HG02884 (cell line): ENCODE data around the gene FGFBP3.
"Not testable (repeated sequence)": the region's sequence is repeated elsewhere in the genome, so short reads cannot be mapped to it uniquely, and the experiment has no call there.

Experiments
- ATAC-seq: cut with Tn5 transposase; IDR thresholded peaks from one replicate; pipeline ENCODE4 v1.9.1; 2021; ENCODE audit warnings: mild to moderate bottlenecking, moderate library complexity; ENCODE audit not compliant: unreplicated experiment

Gene FGFBP3

DNA sequence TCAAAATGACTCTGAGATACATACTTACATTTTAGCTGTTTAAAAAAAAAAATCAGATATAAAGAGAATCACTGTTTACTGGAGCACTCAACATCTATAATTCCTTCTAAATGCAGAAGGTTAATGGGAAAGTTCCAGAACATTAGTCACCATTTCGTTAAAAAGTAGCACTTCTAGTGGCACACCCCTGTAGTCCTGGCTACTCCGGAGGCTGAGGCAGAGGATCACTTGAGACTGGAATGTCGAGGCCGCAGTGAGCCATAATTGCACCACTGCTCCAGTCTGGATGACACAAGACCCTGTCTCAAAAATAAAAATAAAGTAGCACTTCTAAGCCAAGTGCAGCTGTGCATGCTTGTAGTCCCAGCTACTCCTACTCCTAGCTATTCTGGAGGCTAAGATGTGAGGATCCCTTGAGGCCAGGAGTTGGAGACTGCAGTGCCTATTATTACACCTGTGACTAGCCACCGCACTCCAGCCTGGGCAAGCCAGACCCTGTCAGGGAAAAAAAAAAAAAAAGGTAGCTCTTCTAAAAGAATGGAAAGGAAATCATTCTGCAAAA is 2.2 kb downstream of the FGFBP3 start:
- no peak for ATAC-seq

DNA sequence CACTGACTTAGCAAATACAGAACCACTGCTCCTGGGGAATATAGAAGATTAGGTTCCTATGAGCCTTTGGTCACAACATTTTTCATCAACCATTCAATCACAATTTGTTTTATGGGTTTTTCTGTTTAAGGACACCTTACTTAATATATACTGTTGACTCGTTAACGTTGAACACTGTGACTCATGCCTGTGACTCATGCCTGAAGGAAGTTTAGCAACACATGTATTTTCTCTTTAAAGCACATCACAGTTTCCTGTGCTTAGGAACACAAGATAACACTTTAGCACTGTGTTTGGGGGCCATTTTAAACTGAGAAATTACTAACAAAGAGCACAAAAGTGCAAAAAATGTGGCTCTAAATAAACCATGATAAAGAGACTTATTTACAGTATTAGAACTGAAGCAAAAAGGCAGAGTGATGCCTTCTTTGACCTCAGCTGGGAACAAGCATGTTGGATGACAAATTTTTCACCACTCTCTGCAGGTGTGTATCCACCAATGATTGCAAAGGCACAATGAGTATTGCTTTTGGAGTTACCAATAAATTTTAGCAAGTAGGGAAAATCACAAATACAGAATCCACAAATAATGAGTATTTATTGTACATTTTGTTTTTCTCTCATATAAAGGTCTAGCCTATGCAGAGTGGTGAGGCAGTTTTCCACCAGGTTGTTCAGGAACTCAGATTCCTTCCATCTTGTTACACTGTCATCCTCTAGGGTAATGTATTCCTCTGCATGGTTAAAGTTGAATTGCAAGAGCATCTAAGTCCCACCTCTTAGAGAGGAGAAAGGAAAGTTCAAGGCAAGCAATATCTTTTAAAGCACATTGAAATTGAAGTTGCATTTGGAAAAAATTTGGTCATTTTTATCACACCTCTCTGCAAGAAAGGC is 7.3 kb downstream of the FGFBP3 start:
- ATAC-seq, result no peak

DNA sequence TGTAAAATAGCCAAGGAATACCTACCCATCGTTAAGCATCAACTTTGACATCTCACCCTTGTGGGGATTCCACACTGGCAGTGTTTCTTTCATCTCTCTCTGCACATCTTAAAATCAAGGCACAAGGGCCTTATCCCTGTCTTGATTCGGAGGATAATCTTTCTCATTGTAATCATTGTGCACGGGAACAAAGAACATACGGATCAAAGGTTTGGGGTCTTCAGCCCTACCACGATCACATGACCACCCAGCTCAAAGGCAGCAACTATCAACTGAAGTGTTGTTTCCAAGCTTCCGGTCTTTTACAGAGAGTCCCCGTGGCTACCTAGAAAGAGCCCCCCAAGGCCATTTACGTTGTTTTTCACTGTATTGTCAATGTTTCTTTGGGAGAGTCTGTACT is 11.9 kb downstream of the FGFBP3 start:
- no peak for ATAC-seq

DNA sequence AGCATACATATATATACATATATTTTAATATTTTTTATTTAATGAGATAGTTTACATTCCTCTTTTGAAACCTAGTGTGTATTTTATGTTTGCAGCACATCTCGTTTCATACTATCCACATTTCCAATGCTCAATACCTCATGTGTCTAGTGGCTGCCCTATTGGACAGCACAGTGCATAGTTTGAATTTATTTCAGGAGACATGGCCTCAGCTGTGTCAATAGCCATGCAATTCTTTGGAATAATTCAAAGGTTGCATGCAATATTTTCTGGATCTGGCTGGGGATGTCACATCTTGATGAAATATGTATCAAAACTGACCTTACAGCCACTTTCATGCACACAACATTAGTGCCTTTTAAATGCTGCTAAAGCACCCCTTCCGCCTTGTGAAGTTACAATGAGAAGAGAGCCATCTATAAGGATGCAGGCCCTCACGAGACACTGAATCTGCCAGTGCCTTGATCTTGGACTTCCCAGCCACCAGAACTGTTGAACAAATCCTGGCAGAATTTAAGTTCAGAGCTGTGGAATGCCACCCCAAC is 13.0 kb downstream of the FGFBP3 start:
- no peak for ATAC-seq

DNA sequence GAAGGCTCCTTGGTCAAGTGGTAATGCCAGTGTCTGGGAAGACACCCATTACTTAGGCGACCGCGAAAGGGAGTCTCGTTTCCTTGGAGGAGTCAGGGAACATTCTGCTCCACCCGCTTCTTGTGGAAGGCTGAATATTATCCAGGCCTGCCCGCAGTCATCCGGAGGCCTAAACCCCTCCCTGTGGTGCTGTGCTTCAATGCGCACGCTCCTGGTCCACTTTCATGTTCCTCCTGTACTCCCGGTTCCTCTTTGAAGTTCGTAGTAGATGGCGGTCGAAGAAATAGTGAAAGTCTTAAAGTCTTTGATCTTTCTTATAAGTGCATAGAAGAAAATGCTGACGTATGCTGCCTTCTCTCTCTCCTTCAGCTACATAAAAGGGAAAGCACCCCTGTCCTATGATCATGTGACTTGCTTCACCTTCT is 15.0 kb downstream of the FGFBP3 start:
- ATAC-seq, result not testable (repeated sequence)

DNA sequence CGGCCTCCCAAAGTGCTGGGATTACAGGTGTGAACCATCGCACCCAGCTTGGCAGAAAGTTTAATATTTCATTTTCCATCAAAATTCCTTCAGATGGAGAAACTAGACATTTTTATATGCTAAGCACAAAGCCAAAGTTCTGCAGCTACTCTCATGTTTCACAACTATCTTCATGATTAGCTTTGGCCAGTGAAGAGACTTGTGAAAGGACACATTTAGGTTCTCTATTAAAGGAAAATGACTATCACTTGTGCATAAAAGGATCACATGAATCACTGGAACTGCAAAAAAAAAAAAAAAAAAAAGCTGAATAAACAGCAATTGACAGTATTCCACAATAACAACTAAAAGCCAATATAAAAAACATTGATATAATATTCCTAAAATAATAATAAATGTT is 16.2 kb downstream of the FGFBP3 start:
- ATAC-seq, result no peak

DNA sequence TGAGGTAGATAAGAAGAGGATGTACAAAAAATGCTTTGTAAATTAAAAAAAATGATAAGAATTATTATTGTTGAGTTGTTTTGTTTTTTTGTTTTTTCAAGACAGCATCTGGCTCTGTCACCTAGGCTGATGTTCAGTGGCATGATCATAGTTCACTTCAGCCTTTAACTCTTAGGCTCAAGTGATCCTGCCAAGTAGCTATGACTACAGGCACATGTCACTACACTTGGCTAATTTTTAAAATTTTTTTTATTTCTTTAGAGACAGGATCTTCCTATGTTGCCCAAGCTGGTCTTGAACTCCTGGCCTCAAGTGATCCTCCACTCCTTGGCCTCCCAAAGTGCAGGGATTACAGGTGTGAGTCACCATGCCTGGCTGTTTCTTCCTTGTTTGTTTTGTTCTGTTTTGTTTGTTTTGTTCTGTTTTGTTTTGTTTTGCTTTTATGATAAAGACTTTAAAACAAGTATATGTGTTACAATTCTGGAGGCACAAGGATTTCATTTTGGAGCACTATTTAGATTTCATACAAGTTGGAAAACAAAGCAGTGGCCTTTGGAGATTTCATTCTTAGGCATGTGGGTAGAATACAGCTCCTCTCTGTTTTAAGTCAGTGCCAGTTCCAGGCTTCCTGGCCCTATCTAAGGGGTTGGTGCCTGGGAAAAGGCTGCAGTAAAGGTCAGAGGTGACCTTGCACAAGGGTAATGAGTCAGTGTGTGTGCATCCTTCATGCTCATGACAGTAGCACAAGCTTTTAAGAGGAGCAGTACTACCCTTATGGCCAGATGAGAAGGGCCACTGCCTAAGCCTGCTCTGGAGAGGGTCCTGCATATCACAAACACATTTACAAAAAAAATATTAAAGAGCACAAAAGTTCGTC is 17.9 kb downstream of the FGFBP3 start:
- no peak for ATAC-seq

DNA sequence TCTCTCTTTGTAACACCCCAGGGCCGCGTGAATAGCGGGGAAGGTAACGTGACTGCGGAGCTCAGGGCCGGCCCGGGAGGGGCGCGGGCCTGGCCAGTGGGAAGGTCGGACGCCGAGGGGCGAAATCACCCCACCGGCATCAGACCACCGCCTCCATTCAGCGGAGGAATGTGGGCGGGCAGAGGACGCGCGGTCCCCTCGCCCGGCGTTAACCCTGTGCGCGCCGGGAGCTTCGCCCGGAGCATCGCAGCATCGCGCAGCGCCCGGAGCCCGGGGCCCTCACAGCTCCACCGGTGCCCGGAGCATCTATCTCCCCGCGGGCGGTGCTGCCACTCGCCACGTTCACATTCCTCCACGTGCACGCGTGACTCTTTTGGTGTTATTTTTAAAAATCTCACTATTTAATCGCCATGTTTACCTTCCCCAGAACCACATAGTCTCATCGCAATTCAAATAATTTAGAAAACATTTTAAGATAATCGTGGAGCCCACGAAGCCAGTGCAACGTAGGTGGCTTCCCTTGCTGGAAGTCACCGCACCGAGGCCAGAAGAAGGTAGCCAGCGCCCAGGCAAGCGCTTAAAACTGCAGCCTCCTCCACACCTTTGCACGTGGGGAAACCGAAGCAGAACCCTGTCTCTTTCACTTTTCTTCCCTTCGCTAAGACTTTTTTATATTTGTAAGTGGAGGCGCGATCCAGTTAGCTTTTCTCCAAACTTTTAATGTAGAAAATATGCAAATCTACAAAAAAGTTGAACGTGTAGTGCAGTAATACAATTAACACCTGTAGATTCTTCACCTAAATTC is 21.8 kb downstream of the FGFBP3 start:
- no peak for ATAC-seq

DNA sequence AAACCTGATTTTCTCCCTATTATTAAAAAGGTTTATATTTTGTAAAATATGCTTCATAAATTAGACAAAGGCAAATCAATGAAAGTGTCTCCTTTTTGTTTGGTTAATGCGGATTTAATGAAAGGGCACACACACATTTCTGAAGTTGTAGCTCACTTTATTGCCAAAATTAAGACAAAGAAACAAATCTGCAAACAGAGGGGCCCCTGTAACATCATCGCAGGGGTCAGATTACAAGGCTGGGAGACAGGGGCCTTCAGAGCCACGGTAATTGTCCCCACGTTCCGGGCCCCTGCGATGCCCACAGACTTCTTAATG is 22.4 kb downstream of the FGFBP3 start:
- ATAC-seq, result no peak

DNA sequence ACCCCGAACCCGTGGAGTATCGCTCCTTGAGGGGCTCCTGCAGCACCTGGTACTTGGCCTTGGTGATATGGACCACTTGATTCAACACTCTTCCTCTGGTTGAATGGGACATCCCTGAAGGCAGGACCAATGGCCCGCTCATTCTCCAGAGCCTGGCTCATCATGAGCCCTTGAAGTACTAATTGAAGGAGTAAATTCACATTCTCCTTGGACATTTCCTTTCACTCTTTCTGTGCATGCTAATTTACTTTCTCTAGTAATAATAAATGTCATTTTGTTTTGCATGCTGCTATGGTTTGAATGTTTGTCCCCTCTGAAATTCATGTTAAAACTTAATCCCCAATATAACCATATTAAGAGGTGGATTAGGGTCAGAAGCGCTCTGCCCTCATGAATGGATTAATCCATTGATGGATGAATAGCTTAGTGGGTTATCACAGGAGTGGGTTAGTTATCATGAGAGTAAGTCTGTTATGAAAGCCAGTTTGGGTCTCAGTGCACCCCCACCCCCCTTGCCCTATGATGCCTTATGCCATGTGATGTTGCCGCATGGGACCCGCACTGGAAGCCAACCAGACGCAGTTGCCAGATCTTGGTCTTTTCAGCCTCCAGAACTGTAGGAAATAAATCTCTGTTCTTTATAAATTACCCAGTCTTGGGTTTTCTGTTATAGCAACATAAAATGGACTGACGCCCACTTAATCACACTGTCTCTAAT is 23.8 kb downstream of the FGFBP3 start:
- no peak for ATAC-seq

DNA sequence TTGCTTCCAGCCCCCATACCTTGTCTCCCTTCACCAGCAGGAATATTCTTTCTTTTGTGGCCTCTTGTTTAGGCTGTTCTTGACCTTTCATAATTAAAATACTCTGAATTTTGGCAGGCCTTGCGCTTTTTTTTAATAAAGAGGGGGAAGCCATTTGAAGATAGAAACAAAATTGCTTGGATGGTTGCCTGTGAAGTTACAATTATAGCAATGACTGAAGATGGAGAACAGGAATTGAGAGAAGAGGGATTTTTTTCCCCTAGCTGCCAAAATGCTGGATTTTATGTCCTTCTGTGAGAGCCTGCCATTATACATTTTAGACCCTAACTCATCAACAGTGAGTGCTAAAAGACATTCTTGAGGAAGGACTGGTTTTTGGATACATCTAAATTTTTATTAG is 24.8 kb downstream of the FGFBP3 start:
- no peak for ATAC-seq

DNA sequence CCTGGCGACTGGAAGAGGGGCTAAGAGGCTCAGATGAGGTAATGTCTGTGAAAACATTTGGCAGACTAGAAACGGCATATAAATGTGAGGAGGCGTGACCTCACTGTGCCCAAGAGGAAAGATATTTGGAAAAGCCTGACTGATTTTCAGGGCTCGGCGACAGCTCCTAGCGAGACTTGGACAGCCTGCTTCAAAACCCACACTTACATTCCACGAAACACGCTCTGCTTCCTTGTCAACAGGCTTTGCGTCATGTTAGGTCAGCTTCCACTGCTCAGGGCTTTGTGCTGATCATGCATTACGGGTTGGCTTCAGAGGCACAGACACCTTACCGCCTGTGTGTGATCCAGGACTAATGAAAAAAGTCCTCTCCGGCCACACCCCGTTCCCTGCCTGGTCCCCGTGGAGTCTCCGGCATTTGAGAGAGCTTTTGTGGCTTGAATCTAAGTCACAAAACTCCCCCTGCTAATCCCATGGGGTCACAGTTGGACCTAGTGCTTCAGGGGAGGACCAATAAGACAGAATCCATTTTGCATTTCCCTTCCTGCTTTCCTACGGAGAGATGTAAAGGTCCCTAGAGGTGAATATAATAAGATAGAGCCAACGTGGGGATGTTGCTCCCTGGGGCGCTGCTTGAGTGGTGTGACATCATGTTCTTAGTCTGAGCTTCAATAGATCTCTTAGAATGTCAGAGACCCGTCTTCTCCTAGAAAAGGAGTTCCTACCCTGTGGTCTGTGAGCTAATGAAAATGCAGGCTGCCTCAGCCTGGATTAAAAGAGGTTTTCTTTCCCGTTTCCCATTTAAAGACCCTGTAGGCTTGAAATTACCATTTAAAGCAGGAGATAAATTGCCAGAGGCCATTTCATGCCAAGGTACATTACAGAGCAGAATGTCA is 25.5 kb downstream of the FGFBP3 start:
- ATAC-seq, result no peak

DNA sequence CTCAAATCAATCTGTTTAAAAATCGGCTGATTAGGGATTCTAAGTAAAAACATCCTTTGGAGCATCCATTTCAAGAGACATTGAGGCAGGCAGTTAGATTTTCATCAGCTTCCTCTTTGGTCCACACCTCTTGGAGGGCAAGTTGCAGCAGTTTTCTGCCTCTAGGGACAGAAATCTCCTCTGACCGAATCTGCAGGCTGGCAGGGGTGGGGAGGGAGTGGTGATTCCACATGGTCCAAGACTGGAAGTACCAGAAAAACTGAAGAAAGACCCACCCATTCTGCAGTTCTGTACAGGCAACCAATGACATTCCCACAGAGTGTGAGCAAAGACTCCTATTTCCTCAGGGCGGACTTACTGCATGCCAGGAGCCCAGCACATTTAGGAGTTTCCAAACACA is 29.0 kb downstream of the FGFBP3 start:
- ATAC-seq, result no peak

DNA sequence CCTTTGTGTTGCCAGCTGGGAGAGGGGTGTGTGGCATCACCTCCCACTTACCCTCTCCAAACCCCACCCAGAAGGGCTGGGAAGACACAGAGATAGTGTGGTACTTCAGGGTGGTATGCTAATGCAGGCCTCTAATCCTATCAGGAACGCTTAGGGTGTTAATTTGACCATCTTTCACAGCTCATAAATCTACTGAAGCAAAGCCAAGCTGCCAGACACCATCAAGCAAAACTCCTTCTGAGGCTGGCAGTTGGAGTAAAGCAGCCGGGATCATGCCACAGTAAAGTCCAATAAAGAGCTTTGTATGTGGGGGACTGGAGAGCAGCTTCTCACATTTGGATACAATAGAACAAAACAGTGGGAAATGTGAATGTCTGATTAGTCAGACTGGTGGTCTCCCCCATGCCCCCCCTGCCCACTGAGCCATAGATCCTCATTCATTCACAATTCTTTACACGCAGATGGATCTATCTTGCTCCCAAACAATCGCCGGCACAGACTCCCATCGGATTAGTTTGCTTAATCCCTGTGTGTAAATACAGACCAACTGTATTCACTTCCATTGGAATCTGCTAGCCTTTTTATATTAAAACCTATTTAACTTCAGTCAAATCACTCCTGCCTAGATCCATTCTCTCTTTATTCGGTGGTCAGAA is 29.6 kb downstream of the FGFBP3 start:
- no peak for ATAC-seq

DNA sequence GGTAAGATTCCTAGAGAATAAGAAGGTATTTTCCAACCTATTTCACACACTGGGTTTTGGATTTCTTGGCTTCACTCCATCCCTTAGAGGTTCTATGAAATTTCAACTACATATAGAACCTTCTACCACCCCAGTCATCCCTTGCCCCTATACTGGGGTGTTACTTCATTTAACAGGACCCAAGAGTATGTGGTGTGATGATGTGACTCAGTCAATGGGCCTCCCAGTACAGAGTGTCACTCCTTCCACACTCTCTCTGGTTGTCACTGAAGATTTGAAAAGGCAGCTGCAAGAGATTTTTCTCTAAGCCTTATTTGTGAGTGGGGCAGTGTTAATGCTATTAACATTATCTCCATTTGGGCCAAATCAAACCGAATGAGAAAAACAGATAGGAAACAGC is 33.5 kb downstream of the FGFBP3 start:
- ATAC-seq, result no peak

DNA sequence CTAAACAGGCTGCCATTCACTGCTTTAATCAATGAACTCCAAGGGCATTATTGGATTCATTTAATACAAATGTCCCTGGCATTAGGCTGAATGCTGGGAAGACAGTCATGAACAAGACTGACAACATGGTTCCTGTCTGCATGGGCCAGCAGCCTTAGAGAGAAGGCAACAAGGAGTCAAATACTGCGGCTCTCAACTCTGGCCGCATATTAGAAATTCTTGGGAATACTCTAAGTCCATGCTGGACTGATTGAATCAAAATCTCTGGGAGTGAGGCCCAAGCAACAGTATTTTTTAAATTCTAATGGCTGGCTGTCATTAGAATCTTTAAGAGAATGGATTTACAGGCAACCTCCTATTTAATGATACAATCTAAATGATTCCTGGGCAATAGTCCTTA is 34.1 kb downstream of the FGFBP3 start:
- ATAC-seq, result no peak

DNA sequence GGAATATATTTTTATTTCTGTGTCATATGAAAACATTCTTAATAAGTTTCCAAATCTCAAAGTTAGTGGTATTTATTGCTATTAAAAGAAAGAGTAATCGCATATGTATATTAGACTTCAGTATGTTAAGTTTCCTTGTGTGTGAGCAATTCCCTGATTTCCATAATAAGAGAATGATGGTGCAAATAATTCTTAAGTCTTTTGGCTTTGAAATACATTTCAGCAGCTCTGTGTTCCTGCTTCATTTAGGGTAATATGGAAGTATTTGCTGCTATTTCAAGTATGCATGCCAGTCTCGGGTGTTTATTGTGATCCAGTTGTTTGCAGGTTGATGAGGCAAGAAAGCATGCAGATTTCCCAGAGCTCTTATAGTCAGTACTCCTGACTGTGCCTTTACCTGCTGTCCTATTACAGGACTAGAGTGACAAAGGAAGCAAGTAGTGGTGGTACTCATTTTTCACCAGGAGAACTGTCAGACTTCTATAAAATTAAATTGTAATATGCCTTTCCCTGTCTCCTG is 43.7 kb downstream of the FGFBP3 start:
- ATAC-seq, result no peak

DNA sequence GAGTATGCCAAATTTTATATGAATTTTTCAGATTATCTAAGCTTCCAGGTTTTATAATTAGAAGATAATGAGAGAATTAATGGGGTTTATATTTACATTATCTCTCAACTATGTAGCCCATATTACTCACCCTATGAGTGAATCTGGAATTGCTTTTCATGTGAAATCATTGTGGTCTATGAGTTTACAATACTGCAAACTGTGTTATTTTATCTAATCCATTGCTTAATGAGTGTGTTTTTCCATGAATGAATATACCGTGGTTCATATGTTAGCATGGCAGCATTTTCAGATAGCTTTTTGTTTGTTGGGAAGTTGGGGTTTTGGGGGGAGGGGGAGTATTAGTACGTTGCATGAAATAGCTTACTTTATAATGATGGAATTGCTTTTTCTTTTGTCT is 44.5 kb downstream of the FGFBP3 start:
- no peak for ATAC-seq
